Left kidney (tissue), 2 donors: ENCODE results near the gene TPP2. TPM values are rescaled to one million over a fixed set of nuclear protein-coding genes. Genes with fewer than 3 reads are reported as not detected.
A peak's percentile ranks its signal among the peaks of the same experiment; 100 is the strongest.

ENCODE experiments used
- DNase-seq: peaks from one replicate; pipeline ENCODE4 v3.0.0-alpha.2; 2013
- polyA plus RNA-seq: library from polyadenylated mRNA; unstranded; fragments of 120-200 nt; gene quantifications from one replicate; pipeline ENCODE4 v1.2.1, GENCODE V29; 2013; ENCODE audit not compliant: insufficient read length

Gene TPP2
- polyA plus RNA-seq, 1 donor, result 71.7 TPM

GRCh38 chr13:102593466-102593865 lies 3.3 kb upstream of the TPP2 start:
- DNase-seq, result no peak

- no peak for DNase-seq
Observed at GRCh38 chr13:102597029-102597961, 509 bp downstream of the TPP2 start.

GRCh38 chr13:102598061-102598460 lies 1.3 kb downstream of the TPP2 start:
- DNase-seq, result no peak

GRCh38 chr13:102599426-102600012 lies 2.7 kb downstream of the TPP2 start:
- no peak for DNase-seq

- no peak for DNase-seq
Observed at GRCh38 chr13:102606537-102607309, 9.9 kb downstream of the TPP2 start.

- DNase-seq, result no peak
Observed at GRCh38 chr13:102608974-102609373, 12.2 kb downstream of the TPP2 start.

GRCh38 chr13:102609696-102610095 lies 12.9 kb downstream of the TPP2 start:
- DNase-seq, result no peak

- DNase-seq, result no peak
Observed at GRCh38 chr13:102610296-102610895, 13.6 kb downstream of the TPP2 start.

GRCh38 chr13:102617697-102618350 lies 21.0 kb downstream of the TPP2 start:
- no peak for DNase-seq

GRCh38 chr13:102620516-102620915 lies 23.7 kb downstream of the TPP2 start:
- no peak for DNase-seq

- DNase-seq, result no peak
Observed at GRCh38 chr13:102626928-102627327, 30.1 kb downstream of the TPP2 start.

GRCh38 chr13:102628559-102628958 lies 31.8 kb downstream of the TPP2 start:
- DNase-seq, result no peak

- no peak for DNase-seq
Observed at GRCh38 chr13:102631198-102631597, 34.4 kb downstream of the TPP2 start.

- no peak for DNase-seq
Observed at GRCh38 chr13:102638741-102639140, 42.0 kb downstream of the TPP2 start.

- DNase-seq, result no peak
Observed at GRCh38 chr13:102642029-102642428, 45.2 kb downstream of the TPP2 start.

GRCh38 chr13:102642475-102642874 lies 45.7 kb downstream of the TPP2 start:
- peak; percentile 56 for DNase-seq

GRCh38 chr13:102643656-102644055 lies 46.9 kb downstream of the TPP2 start:
- no peak for DNase-seq

GRCh38 chr13:102645701-102646100 lies 48.9 kb downstream of the TPP2 start:
- DNase-seq, result no peak

GRCh38 chr13:102648046-102648445 lies 51.3 kb downstream of the TPP2 start:
- no peak for DNase-seq

GRCh38 chr13:102650444-102650843 lies 53.7 kb downstream of the TPP2 start:
- no peak for DNase-seq

GRCh38 chr13:102651392-102651791 lies 54.6 kb downstream of the TPP2 start:
- no peak for DNase-seq

- no peak for DNase-seq
Observed at GRCh38 chr13:102651892-102652291, 55.1 kb downstream of the TPP2 start.
